GM21717 (cell line): ENCODE results near the gene PIK3R6.

ENCODE experiments used
- ATAC-seq: cut with Tn5 transposase; IDR thresholded peaks from one replicate; pipeline ENCODE4 v1.9.1; 2021; ENCODE audit warnings: mild to moderate bottlenecking, moderate library complexity; ENCODE audit not compliant: unreplicated experiment

Gene PIK3R6

DNA sequence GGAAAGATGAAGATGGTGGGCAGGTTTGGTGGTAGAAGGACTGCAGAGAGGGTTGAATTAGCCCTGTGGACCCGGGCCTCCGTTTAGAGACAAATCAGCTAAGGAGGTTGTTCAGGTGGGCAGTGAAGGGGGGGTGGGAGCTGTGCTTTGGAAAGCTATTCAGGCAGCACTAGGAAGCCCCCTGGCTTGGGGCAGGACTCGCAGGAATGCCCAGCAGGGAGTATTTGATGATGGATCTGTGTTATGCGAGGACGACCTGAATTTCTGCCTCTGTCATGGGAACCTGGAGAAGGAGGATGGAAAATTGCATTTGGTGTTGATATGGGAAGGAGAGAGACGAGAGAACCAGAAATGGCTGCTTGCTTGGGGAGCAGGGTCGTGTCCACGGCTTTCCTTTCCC is 112.6 kb downstream of the PIK3R6 start:
- ATAC-seq: no peak

DNA sequence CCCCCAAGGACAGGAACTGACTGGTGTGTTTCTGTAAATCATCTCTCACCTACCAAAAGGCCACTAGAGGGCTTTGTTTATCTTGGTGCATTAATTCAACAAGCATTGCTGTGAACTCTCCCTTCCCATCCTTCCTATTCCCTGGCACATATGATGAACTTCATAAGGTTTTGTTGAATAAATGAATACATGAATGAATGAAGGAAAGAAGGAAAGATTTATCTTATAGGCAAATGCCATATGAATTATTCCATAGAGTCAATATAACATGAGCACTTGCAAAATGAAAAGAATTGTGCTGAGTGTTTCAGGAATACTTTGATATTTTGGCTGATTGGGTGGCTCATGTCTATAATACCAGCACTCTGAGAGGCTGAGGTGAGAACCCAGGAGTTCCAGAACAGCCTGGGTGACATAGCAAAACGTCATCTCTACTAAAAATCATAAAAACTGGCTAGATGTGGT is 113.5 kb downstream of the PIK3R6 start:
- ATAC-seq: no peak

- ATAC-seq: no peak
Measured at GRCh38 chr17:8753136-8753975, 114.1 kb downstream of the PIK3R6 start.
